OCI-LY3 (cell line): ENCODE measurements around the gene PGAP3.

ENCODE experiments used
- H2AFZ ChIP-seq: fragments of 200-600, 300-600 bp; shearing (Covaris generic); 2 replicates; pipeline ENCODE4 v1.6.0; 2014; ENCODE audit warnings: antibody characterized with exemption, low read depth, low read length
- H3K27ac ChIP-seq: fragments of 200-600, 300-600 bp; sonication (generic); 2 replicates; pipeline ENCODE4 v1.5.1; 2014; ENCODE audit warnings: mild to moderate bottlenecking, low read length, moderate library complexity, mixed read lengths
- H3K27me3 ChIP-seq: fragments of 200-600, 300-600 bp; sonication (generic); 2 replicates; pipeline ENCODE4 v1.6.1; 2014; ENCODE audit warnings: low read depth, low read length, mixed read lengths
- H3K36me3 ChIP-seq: fragments of 200-600, 300-600 bp; sonication (generic); replicated peaks from 2 replicates; pipeline ENCODE3; 2014; ENCODE audit warnings: low read depth, low read length, mixed read lengths
- H3K4me1 ChIP-seq: fragments of 300-600, 200-600 bp; sonication (generic); 2 replicates; pipeline ENCODE4 v1.6.1; 2014; ENCODE audit warnings: low read length, mixed read lengths
- H3K4me2 ChIP-seq: fragments of 200-600, 300-600 bp; sonication (generic); 2 replicates; pipeline ENCODE4 v1.6.1; 2014; ENCODE audit warnings: low read length, mixed read lengths
- H3K4me3 ChIP-seq: fragments of 300-600, 200-600 bp; sonication (generic); 2 replicates; pipeline ENCODE4 v1.5.1; 2014; ENCODE audit warnings: antibody characterized with exemption, mild to moderate bottlenecking, low read length, moderate library complexity
- H3K79me2 ChIP-seq: fragments of 300-600, 200-600 bp; shearing (Covaris generic); 2 replicates; pipeline ENCODE4 v1.6.1; 2014; ENCODE audit warnings: mild to moderate bottlenecking, low read length, mixed read lengths
- H3K9ac ChIP-seq: fragments of 300-600, 200-600 bp; shearing (Covaris generic); 2 replicates; pipeline ENCODE4 v1.6.0; 2014; ENCODE audit warnings: mild to moderate bottlenecking, low read length, moderate library complexity
- H3K9me3 ChIP-seq: fragments of 200-600, 300-600 bp; shearing (Covaris generic); 2 replicates; pipeline ENCODE4 v1.6.1; 2014; ENCODE audit warnings: low read length, mixed read lengths; ENCODE audit not compliant: insufficient read depth
- H4K20me1 ChIP-seq: fragments of 200-600, 300-600 bp; sonication (generic); 2 replicates; pipeline ENCODE4 v1.6.1; 2016; ENCODE audit warnings: low read length, mixed read lengths; ENCODE audit not compliant: insufficient read depth
- EZH2phosphoT487 ChIP-seq: fragments of 200-600 bp; shearing (Covaris generic); IDR thresholded peaks from 2 replicates; pipeline ENCODE4 v1.6.1; 2018; ENCODE audit warnings: antibody characterized with exemption, mixed run types, low read depth
- TF ChIP-seq, protein P1 (sequence below): fragments of 200-600, 300-600 bp; sonication (generic); IDR thresholded peaks from 2 replicates; pipeline ENCODE4 v1.5.1; 2014; ENCODE audit warnings: antibody characterized with exemption, low read length, low read depth

The PGAP3 gene

DNA sequence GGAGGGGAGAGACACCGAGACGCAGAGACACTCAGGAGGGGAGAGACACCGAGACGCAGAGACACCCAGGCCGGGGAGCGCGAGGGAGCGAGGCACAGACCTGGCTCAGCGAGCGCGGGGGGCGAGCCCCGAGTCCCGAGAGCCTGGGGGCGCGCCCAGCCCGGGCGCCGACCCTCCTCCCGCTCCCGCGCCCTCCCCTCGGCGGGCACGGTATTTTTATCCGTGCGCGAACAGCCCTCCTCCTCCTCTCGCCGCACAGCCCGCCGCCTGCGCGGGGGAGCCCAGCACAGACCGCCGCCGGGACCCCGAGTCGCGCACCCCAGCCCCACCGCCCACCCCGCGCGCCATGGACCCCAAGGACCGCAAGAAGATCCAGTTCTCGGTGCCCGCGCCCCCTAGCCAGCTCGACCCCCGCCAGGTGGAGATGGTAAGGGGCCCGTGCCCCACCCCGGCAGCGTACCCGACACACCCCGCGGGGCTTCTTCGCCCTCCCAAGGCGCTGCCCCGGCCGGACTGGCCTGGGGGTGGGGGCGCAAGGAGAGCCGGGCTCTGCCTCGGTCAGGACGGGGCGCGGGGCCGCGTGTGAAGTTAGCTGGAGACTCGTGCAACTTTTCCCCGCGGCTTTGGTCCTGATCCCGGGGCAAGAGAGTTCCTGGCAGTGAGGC lies 60.7 kb downstream of the PGAP3 start:
- no peak overlapping the region for H2AFZ ChIP-seq
- no peak overlapping the region for H3K4me2 ChIP-seq
- H3K27me3 ChIP-seq: no peaks in the 10 kb centered on the region
- no peak overlapping the region for H3K4me3 ChIP-seq
- no peaks in the 10 kb centered on the region for H4K20me1 ChIP-seq
- H3K9me3 ChIP-seq: no peaks in the 10 kb centered on the region
- H3K79me2 ChIP-seq: no peaks in the 10 kb centered on the region
- no peaks in the 10 kb centered on the region for H3K36me3 ChIP-seq
- TF ChIP-seq EZH2phosphoT487: no peak
- H3K27ac ChIP-seq: no peak overlapping the region
- H3K9ac ChIP-seq: no peak overlapping the region
- peaks cover 11% of the 10 kb centered on the region for H3K4me1 ChIP-seq

DNA sequence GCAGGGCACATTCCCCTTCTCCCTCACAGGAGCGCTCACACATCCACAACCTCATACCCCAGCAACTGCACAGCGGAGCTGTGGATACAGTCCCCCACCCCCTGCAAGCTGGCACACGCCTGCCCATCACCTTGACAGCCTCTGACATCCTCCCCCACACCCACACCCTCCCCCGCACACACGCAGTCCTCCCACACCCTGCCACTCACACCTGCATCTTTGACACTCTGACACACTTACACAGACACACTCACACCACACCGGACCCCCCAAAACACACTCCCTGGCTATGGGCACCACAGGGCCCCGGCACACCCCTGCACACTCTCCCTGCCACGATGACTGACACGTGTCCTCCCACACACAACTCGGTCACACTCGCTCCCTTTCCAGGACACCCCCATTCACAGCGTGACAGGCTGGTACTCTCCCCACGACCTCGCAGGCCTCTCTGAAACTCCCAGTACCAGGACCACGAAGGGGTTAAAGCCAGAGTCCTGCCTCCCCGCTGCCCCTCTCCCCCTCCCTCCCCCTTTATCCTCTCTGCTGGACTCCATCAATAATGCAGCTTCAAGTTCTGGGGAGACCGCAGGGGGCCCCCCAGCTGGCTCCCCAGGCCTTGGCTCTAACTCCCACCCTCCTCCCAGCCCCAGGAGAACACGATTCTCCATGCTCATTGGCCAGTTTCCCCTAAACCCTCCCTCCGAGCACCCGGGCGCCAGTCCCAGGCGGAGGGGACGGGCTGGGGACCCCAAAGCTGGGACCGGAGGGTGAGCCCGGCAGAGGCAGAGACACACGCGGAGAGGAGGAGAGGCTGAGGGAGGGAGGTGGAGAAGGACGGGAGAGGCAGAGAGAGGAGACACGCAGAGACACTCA lies 61.4 kb downstream of the PGAP3 start, which contains the start of gene PPP1R1B:
Gene PPP1R1B, plus strand, starts transcription at position 782 of the 876 bp plus-strand sequence. CDS start 441 bp downstream, outside the sequence.
- Histone ChIP-seq H3K27me3 (no peaks in the 10 kb centered on the region), H3K27ac (no peak within 1 kb of the TSS), H3K36me3 (no peaks in the 10 kb centered on the region), H3K4me3 (no peak within 1 kb of the TSS), H3K9me3 (no peaks in the 10 kb centered on the region), H2AFZ (no peak within 1 kb of the TSS), H3K79me2 (no peaks in the 10 kb centered on the region), H3K4me2 (no peak within 1 kb of the TSS), H3K9ac (no peak within 1 kb of the TSS), H4K20me1 (no peaks in the 10 kb centered on the region), H3K4me1 (peaks cover 15% of the 10 kb centered on the region)
- no peak for TF ChIP-seq EZH2phosphoT487
- TF ChIP-seq, protein P1, sequence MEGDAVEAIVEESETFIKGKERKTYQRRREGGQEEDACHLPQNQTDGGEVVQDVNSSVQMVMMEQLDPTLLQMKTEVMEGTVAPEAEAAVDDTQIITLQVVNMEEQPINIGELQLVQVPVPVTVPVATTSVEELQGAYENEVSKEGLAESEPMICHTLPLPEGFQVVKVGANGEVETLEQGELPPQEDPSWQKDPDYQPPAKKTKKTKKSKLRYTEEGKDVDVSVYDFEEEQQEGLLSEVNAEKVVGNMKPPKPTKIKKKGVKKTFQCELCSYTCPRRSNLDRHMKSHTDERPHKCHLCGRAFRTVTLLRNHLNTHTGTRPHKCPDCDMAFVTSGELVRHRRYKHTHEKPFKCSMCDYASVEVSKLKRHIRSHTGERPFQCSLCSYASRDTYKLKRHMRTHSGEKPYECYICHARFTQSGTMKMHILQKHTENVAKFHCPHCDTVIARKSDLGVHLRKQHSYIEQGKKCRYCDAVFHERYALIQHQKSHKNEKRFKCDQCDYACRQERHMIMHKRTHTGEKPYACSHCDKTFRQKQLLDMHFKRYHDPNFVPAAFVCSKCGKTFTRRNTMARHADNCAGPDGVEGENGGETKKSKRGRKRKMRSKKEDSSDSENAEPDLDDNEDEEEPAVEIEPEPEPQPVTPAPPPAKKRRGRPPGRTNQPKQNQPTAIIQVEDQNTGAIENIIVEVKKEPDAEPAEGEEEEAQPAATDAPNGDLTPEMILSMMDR: no peak

DNA sequence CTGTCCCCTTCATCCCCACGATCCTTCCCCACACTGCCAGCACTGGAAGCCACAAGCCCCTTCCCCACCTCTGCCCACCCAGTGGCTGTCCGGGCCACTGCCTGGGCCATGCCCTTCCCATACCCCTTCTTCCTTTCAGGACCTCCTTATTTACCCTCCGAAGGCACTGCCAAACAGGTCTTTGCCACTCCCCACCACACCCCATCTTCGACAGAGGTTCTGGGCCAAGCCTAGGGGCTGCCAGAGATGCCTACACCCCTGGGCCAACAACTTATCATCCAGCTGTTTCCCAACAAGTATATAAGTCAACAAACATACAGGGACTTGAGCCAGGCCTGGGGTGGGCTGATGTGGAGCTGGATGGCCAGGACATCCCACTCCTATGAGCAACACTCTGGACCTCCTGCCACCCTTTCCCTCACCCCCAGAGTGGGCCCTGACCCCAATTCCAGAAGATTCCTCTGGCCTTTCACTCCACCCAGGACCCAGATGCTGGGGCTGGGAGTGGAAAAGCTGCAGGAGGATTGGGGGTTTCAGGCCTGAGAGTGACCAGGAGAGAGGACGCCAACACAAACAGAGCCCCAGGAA lies 62.6 kb downstream of the PGAP3 start:
- Histone ChIP-seq H3K4me2 (no peak overlapping the region), H4K20me1 (no peaks in the 10 kb centered on the region), H3K27ac (no peak overlapping the region), H3K4me3 (no peak overlapping the region), H3K9ac (no peak overlapping the region), H3K9me3 (no peaks in the 10 kb centered on the region), H3K4me1 (peaks cover 18% of the 10 kb centered on the region), H3K27me3 (no peaks in the 10 kb centered on the region), H3K36me3 (no peaks in the 10 kb centered on the region), H3K79me2 (no peaks in the 10 kb centered on the region), H2AFZ (no peak overlapping the region)
- TF ChIP-seq EZH2phosphoT487: no peak
- TF ChIP-seq, protein P1: no peak

DNA sequence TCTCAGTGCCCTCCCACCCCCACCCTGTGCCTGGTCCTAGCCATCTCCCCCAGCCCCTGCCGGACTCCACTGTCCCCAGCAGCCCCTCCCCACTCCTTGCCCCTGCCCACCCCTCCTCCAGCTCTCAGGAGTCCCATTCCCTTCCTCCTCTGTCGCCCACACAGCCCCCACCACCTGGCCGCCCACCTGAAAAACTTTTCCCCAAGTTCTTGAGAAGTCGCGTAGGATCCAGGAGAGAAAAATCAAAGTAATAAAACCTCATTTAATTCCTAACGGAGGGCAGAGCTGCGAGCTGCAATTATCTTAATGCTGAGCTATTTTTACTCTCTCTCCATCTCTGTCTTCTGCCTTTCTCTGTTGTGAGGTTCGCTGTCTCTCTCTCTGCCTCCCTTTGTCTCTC lies 63.5 kb downstream of the PGAP3 start:
- no peaks in the 10 kb centered on the region for H3K9me3 ChIP-seq
- H3K27me3 ChIP-seq: no peaks in the 10 kb centered on the region
- no peaks in the 10 kb centered on the region for H3K79me2 ChIP-seq
- TF ChIP-seq, protein P1: no peak
- TF ChIP-seq EZH2phosphoT487: no peak
- no peaks in the 10 kb centered on the region for H4K20me1 ChIP-seq
- no peaks in the 10 kb centered on the region for H3K36me3 ChIP-seq
- no peak overlapping the region for H3K4me2 ChIP-seq
- peaks cover 18% of the 10 kb centered on the region for H3K4me1 ChIP-seq
- H2AFZ ChIP-seq: no peak overlapping the region
- H3K4me3 ChIP-seq: no peak overlapping the region
- H3K27ac ChIP-seq: no peak overlapping the region
- no peak overlapping the region for H3K9ac ChIP-seq
